NCI-H82 treated with DMSO at 0.1 percent for 48 hours (cell line): ENCODE results near the gene COL21A1.
A peak's percentile ranks its signal among the peaks of the same experiment; 100 is the strongest.

ENCODE experiments used
- DNase-seq: peaks from one replicate; lab custom pipeline; 2025; ENCODE audit not compliant: unreplicated experiment; lab: John Stamatoyannopoulos, UW

COL21A1 gene

DNA sequence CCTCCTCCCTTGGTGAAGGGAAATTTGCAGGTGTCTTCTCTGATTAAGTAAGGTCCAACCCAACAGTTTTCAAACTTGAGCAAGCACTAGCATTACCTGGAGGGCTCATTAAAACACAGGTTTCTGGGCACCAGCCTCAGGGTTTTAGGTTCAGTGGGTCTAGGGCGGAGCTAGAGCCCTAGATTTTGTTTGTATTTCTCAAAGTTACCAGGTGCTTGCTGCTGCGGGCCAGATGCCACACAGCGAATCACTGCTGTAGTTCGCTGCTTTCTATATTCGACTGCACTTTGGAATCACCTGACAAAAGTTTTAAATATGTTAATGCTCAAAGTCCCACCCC is 869 bp downstream of the COL21A1 start:
- DNase-seq = no peak

DNA sequence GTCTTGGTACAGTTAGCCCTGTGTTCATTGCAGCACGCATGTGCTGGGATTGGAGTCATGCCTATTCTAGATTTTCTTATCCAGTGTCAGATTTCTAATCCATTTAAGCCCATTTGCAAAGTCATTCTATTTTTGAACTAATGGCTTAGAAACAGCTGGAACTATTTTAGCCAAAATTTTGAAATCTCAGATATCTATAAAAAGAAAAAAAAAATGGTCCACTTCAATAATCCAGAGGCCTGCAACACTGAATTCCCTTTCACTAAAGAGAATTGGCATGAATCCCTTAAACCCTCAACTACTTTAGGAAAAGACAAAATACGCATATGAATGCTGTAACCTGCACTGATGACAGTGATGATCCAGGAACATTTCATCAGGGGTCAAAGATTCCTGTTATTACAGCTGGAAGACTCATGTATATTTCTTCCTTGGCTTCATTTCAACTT is 1.5 kb downstream of the COL21A1 start:
- peak; percentile 7 for DNase-seq

DNA sequence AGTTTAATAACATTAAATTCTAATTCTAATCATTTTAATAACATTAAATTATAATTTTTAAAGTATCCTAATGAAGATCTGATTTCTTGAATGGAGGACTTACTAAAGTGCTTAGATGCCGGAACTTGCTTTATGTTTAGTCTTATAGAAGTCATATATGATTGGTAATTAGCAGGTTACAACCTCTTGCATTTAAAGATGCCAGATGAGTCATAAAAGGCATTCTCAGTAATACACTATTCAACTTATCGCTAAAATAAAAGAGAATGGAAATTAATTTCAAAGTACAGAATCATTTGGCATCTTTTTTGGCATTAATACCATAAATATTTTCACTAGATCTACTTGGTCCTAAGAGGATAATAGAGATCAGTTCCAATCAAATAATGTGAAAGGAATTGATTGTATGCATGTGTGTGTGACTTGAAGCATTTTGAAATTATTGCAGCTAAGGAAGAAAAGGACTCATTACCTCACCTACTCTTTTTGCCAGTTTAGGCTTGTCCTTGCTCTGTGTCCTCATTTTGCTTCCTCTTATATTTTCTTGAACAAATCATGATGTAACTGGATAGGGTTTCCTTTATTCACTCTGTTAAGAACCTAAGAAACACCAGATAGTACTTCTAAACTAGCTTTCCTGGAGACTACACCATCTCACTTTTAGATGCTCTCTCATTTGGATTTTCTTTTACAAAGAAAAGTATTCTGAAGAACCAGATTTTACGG is 2.7 kb downstream of the COL21A1 start:
- no peak for DNase-seq

DNA sequence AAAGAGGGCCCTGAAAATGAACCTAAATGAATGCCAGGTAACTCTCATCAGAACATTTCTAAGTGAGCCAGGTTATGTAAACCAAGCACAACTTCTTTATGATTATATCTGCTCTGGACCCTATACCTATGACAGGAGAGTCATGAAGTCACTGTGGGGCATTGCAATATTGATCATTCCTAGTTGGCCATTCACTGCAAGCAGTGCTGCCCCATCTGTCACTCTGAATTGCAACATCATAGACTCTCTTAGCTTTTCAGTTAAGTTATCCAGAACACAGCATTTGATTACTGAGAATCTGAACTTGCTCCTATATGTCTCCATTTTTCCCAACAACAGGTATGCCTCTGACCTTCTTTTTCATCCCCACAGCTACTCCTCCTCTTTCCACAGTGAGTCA is 3.3 kb downstream of the COL21A1 start:
- DNase-seq = no peak

DNA sequence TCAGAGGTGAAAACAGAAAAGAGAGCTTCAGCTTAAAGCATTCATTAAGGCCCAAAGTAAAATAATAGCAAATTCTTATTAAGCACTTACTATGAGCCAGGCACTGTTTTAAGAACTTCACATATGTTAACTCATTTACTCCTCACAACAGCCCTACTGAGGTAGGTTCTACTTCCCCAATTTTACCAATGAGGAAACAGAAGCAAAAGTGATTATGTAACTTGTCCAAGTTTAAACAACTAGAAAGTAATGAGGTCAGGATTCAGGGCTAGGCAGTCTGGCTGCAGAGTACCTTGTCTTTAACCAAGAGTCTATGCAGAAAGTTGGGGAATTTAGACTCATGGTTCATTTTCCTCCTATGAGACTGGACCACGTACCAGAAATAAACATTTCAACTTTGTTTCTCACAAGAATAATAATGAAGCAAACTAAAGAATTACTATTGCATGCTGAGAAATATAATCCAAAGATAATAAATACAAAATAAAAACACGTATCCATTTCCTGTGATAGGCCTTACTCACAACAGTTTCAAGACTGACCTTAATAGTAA is 3.8 kb downstream of the COL21A1 start:
- DNase-seq = no peak

DNA sequence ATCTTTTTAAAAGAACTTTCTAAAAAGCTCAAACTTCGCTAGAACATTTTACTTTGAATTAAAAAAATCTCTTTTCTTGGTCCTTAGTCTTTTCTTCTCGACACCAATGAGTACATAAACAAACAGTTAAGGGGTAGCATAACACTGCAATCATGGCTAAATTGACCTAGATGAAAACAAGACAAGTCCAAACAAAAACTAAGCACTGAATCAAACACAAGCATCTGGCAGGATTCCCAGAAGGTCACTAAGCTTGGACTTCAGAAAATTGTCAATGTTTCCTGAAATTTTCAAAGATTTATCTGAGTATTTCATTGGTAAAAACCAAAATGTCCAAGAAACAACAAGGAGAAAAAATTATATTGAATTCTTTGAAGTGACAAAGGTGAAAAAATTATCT is 5.0 kb downstream of the COL21A1 start:
- DNase-seq = no peak

DNA sequence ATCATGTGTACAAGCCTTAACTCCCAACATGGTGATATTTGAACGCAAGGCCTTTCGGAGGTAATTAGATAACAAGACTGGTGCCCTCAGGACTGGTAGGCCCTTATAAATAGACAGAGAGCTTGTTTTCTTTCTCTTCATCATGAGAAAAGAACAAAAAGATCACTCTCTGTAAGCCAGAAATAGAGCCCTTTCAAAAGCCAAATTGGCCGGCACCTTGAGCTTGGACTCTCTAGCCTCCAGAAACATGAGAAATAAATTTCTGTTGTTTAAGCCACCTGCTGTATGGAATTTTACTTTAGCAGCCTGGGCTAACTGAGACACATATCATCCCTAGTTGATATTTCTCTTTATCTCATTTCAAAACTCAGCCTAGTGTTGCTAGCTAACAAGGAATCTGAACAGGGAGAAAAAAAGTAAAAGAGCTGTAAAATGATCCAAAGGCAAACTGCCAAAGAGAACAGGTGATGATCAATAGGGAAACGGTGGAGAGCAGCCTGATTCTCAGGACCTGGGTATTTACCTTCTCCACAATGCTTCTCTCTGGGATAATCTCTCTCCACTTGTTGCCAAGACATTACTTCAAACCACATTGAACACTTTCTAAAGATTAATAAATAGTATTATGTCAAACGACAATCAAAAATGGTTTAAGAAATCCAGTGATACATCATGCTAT is 6.1 kb downstream of the COL21A1 start:
- no peak for DNase-seq

DNA sequence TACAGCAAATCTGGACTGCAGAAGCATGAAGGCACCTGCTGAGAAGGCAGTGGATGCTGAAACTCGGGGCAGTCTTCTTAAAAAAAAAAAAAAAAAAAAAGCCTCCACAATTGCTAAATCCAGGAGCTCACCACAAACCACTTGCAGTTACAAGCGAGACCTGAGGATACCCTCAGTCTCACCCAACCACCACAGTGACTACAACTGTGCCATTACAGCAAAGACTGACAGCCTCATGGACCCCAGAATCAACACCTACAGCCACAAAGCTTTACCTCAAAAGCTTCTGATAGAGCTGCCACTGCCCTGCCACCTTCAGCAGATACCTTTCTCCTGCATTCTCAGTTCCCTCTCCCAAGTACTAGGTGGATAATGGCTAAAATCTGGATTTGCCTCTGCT is 9.0 kb downstream of the COL21A1 start:
- no peak for DNase-seq

DNA sequence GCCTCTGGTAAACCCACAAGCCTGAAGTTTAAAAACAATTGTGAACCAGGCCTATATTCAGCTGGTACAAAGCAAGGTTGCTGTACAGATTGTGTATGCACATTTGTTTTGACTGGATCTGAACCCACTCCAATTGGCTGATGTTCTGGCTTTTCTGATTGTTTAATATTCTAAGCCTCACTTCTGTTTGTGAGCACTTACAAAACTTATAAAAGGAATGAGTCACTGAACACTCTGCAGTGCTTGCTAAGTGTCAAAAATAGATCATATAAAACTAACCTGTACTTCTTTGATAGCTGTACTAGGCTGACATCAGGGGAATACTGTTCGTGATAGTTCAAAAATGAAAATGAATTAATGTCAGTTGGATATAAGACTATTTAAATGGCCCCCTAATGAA is 12.1 kb downstream of the COL21A1 start:
- no peak for DNase-seq

DNA sequence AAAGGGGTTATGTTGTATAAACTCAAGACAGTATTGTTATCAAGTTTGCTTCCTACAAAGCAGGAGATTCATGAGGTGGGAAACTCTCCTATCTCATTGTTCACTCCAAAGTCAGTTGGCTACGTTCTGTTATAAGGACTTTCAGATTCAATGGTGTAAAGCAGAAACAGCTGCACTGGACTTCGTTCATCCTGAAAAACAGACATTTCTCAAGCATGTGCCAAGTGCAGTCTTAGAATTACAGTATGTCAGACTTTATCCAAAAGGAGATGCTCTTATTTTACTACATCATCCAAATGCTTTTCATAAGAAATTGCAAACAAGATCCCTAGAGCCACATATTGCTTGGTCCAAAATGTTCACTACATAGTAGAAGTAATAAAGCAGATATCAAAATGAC is 14.9 kb downstream of the COL21A1 start:
- no peak for DNase-seq

DNA sequence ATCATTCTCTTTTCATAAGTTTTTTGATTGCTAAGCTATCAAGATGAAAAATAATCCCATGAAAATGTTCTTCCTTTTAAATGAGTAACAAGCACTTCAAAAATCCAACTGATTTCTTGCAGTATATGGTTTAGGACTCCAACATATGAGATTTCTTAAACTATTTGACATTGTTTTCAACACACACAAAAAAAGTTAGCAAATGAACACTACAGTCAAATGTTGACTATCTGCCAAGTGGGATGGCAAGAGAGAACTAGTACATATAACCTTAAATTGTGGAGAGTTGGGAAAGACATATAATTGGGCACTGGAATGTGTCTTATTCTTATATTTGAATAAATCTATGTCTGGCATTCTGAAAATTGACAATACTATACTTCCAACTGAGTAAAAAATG is 15.6 kb downstream of the COL21A1 start:
- DNase-seq = no peak

DNA sequence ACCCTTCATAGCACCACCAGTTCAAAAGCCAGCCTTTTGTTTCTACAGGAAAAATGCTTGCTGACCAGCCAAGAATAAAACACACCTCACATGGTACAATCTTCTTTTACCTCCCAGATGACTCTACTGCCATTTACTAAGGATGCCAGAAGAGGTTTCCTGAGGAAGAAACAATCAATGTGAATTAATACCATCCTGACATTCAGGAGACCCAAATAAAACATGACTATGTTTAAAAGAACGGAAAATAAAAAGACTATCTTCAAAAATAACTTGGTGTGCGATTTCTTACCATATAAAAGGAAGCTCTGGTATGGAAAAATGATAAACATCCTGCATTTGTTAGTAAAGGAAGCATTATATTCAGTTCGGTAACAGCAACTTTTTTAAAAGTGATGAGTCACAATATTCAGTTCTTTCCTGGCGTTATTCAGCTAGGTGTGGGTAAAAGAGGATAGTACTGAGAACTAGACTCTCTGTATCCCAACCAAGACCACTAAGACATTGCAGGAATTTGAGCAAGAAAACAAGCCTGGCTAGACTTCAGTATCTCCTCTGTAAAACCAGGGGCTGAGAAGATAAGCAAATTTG is 16.3 kb downstream of the COL21A1 start:
- no peak for DNase-seq

DNA sequence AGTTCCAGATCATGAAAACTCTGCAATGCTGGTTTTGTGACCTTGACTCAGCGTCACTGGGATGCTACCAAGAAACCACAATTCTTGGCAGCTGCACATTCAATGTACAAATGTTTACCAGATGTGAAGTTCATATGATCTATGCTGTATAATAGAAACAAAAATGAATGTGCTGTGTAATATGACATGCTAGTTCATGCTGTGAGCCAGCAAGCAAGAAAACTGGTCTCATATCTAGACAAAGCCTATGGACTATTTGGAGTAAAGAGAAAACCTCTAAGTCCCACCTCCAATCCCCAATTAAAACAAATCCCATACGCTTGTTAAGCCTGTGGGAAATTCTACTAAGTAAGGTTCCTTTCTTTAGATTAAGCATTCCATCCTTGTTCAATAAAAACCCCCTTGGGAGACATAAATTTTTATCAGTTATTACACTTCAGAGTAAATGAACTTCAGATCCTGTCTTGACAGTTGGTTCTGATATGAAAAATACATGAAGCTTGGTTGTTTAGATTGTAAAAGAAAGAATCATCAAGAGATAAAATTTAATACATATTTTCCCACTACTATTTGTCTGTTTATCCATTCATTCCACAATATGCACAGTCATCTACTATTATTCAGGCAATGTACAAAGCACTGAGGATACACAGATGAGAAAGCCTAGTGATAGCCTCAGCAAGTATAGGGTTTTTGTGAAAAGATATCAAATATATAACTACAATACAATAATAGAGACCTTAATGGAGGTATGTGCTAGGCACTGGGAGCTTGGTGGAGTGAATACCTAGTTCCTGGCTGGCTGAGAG is 20.1 kb downstream of the COL21A1 start:
- no peak for DNase-seq

DNA sequence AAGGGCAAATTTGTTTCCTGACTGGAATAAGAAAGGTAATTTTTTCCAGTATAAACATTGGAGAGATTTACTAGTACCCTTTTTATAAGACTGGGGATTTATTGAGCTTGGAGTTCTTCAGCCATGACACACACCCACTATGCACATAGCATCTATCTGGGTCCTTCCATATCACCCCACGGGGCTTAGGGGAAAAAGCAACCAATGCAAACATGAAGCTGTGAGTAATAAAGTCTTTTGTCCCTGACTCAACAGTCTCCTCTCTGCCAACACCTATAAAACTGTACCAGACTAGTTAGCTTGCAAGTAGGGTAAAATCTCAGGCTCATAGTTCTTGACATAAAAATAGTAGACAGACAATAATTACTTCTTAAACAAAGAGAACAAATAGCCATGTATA is 23.4 kb downstream of the COL21A1 start:
- no peak for DNase-seq

DNA sequence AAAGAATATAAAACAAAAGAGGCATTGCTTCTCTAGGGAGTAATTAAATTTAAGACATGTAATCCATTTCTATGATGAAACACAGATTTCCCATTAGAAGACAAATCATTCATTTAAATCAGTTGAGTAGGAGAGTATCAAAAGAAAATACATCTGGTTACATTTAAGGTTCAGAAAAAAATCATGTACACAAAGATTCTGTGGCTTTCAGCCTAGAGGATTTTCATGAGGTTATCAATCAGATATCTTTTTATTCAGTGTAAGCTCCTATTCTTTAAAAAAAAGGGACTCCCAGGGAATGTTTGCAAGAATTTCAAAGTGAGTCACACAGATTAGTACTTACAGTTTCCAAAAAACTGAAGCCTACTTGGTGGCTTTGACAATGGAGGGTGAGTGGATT is 24.9 kb downstream of the COL21A1 start:
- no peak for DNase-seq

DNA sequence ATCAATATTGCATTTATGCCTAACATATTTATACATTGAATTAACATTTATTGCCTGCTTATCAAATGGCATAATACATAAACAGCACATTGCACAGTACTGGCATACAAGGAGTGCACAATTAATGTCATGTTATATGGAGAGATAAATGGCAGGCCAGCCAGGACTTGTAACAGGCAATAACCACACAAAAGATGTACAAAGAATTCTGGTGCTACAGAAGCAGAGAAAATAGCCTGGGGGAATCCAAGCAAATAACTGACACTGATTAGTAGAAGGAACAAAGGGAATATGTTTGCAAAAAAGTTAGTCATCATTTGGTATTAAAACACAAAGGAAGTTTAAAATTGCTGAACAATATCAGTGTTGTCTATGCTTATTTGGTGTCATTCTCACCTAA is 27.3 kb downstream of the COL21A1 start:
- no peak for DNase-seq

DNA sequence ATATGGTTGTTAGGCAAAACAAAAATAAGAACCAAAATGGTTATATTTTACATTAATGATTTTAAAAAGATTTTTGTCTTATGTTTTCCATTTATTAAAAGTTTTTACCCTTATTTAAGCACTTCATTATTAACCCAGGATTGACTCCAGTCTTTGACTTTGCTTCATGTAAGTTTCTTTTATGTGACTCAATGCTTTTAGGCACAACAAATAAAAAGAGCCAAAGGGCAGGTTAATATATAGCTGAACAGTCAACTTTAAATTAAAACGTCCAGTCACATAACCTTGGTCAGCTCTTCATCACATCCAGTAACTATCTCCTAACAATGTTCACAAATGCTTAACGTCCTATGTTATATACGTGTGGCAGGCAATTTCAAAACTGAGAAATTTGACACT is 32.7 kb downstream of the COL21A1 start:
- DNase-seq = no peak

DNA sequence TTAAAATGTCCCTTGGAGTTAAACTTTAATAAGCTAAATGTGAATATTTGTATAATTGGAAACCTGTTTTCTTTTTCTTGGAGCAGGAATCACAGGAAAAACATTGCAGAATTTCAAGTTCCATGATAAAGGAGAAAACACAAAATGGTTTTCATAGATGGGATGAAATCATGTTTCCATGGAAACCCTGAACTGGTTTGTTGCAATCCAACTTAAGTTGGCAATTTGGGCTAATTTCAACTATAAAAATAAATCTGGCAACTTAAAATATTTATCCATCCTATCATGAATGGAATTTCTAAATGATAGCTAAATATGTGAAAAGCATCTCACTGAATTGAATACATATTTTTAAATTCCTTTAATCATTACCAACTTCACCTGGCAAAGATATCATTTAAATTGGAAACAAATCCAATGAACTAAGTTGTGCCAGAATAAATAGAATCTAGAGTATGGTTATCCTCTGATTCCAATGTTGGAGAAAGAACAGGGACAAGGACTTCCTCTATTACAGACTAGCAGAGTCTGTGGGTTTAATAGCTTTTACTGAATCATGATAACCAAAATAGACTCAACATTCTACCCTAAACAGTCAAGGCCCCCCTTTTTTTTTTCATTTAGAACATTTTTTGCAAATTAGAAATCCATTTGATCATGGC is 33.2 kb downstream of the COL21A1 start:
- no peak for DNase-seq

DNA sequence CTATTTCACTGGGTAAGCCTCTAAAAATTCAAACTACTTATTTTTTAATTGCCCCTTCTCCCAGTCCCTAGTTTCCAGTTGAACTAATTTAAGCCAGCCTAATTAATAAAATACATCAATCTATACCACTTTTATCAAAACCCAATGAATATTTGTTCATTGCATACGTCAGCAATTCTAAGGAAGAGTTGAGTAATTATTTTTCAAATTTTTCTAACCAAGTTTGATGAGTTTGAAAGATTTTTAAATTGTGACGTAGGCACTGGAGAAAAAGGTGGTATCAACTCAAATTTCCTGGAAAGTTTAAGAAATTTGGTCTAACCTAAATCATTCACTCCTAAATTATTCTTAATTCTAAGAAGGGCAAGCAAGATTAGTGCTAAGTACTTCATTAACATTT is 35.7 kb downstream of the COL21A1 start:
- no peak for DNase-seq

DNA sequence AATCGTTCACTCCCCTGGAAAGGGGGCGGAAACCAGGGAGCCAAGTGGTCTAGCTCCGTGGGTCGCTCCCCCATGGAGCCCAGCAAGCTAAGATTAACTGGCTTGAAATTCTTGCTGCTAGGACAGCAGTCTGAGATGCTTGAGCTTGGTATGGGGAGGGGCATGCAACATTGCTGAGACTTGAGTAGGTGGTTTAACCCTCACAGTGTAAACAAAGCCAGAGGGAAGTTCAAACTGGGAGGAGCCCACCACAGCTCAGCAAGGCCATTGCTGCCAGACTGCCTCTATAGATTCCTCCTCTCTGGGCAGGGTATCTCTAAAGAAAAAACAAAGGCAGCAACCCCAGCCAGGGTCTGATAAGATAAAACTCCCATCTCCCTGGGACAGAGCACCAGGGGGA is 43.2 kb downstream of the COL21A1 start:
- DNase-seq = no peak

DNA sequence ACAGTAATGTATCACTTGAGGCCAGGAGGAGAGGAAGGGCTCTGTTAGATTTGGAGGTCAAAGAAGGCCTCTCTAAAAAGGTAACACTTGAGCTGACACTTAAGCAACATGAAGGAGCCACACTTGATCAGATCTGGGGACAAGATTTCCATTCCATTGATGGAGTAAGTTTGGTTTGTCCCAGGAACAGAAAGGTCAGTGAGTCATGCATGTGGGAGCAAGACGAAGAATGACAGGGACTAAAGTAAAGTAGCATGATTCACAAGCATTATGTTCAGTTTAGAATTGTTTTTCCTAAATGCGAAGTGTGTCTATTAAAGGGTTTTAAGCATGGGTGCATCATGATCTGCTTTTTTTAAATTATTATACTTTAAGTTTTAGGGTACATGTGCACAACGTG is 47.4 kb downstream of the COL21A1 start:
- no peak for DNase-seq
